ENCODE results near the gene SUMF1.

DNA sequence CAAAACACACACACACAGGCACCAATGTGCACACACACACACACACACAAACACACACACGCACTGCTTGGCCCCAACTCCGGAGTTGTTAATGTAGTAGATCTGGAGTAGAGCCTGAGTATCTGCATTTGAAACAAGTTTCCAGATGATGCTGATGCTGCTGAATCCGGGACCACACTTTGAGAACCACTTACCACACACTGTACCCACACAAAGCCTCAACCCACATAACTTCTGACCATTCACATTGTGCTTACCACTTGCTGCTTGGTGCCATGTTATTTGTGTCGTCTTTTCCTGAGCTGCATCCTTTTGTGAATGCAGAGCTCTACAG, 127.0 kb downstream of the SUMF1 start:
- TF ChIP-seq, protein P1, sequence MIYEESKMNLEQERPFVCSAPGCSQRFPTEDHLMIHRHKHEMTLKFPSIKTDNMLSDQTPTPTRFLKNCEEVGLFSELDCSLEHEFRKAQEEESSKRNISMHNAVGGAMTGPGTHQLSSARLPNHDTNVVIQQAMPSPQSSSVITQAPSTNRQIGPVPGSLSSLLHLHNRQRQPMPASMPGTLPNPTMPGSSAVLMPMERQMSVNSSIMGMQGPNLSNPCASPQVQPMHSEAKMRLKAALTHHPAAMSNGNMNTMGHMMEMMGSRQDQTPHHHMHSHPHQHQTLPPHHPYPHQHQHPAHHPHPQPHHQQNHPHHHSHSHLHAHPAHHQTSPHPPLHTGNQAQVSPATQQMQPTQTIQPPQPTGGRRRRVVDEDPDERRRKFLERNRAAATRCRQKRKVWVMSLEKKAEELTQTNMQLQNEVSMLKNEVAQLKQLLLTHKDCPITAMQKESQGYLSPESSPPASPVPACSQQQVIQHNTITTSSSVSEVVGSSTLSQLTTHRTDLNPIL (CRISPR knock-in tag; IDR thresholded peaks at IDR 0.05; ENCODE audit: low read depth): no peak
- no peak for TF ChIP-seq ZFP30 (CRISPR knock-in tag; IDR thresholded peaks at IDR 0.05)
- TF ChIP-seq ZNF8 (CRISPR knock-in tag; IDR thresholded peaks at IDR 0.05): no peak
- TF ChIP-seq, protein P2, sequence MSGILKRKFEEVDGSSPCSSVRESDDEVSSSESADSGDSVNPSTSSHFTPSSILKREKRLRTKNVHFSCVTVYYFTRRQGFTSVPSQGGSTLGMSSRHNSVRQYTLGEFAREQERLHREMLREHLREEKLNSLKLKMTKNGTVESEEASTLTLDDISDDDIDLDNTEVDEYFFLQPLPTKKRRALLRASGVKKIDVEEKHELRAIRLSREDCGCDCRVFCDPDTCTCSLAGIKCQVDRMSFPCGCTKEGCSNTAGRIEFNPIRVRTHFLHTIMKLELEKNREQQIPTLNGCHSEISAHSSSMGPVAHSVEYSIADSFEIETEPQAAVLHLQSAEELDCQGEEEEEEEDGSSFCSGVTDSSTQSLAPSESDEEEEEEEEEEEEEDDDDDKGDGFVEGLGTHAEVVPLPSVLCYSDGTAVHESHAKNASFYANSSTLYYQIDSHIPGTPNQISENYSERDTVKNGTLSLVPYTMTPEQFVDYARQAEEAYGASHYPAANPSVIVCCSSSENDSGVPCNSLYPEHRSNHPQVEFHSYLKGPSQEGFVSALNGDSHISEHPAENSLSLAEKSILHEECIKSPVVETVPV (CRISPR knock-in tag; IDR thresholded peaks at IDR 0.05): no peak
- TF ChIP-seq, protein P3, sequence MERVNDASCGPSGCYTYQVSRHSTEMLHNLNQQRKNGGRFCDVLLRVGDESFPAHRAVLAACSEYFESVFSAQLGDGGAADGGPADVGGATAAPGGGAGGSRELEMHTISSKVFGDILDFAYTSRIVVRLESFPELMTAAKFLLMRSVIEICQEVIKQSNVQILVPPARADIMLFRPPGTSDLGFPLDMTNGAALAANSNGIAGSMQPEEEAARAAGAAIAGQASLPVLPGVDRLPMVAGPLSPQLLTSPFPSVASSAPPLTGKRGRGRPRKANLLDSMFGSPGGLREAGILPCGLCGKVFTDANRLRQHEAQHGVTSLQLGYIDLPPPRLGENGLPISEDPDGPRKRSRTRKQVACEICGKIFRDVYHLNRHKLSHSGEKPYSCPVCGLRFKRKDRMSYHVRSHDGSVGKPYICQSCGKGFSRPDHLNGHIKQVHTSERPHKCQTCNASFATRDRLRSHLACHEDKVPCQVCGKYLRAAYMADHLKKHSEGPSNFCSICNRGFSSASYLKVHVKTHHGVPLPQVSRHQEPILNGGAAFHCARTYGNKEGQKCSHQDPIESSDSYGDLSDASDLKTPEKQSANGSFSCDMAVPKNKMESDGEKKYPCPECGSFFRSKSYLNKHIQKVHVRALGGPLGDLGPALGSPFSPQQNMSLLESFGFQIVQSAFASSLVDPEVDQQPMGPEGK (CRISPR knock-in tag; IDR thresholded peaks at IDR 0.05; ENCODE audit: borderline replicate concordance): no peak
- no peak for TF ChIP-seq ZFP3 (CRISPR knock-in tag; IDR thresholded peaks at IDR 0.05)
- TF ChIP-seq ISL1 (CRISPR knock-in tag; IDR thresholded peaks at IDR 0.05): no peak
- TF ChIP-seq, protein P4, sequence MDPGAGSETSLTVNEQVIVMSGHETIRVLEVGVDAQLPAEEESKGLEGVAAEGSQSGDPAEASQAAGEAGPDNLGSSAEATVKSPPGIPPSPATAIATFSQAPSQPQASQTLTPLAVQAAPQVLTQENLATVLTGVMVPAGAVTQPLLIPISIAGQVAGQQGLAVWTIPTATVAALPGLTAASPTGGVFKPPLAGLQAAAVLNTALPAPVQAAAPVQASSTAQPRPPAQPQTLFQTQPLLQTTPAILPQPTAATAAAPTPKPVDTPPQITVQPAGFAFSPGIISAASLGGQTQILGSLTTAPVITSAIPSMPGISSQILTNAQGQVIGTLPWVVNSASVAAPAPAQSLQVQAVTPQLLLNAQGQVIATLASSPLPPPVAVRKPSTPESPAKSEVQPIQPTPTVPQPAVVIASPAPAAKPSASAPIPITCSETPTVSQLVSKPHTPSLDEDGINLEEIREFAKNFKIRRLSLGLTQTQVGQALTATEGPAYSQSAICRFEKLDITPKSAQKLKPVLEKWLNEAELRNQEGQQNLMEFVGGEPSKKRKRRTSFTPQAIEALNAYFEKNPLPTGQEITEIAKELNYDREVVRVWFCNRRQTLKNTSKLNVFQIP (CRISPR knock-in tag; IDR thresholded peaks at IDR 0.05; ENCODE audit: borderline replicate concordance, low read depth): no peak
- TF ChIP-seq OSR1 (CRISPR knock-in tag; IDR thresholded peaks at IDR 0.05): no peak
- TF ChIP-seq PPARA (CRISPR knock-in tag; IDR thresholded peaks at IDR 0.05; ENCODE audit: borderline replicate concordance): no peak
- no peak for TF ChIP-seq ZC3H10 (CRISPR knock-in tag; IDR thresholded peaks at IDR 0.05)
- TF ChIP-seq BACH2 (CRISPR knock-in tag; IDR thresholded peaks at IDR 0.05; ENCODE audit: borderline replicate concordance): no peak
- TF ChIP-seq ZNF70 (CRISPR knock-in tag; IDR thresholded peaks at IDR 0.05): no peak
- no peak for TF ChIP-seq ZNF565 (CRISPR knock-in tag; conservative IDR thresholded peaks at IDR 0.05; ENCODE audit: low read depth)
